ENCODE measurements around the gene GREM2. TPM values are rescaled to one million over a fixed set of nuclear protein-coding genes. Genes with fewer than 3 reads are reported as not detected.

GREM2 gene
- total and polyA plus RNA-seq, 10 of the 15 experiments (the other 5 are each of a cell fraction or from before 2014, with no cell fraction given): not detected

GRCh38 chr1:240499012-240499411 lies 112.9 kb downstream of the GREM2 start:
- no peak overlapping the region for H3K4me3 ChIP-seq
- RAD21 ChIA-PET (ENCODE audit: unreplicated experiment): interaction anchor here (0.7 kb wide), 1 partner anchor 111 kb away, joined by 3 read pairs; no protein-coding TSS in a partner anchor
- no peaks in the 10 kb centered on the region for H3K27me3 ChIP-seq (replicated peaks in 1 of 2; ENCODE audit: control insufficient read depth in 2 of 2, insufficient read depth in 2 of 2, low read length in 1 of 2)
- no peak overlapping the region for H3K9ac ChIP-seq (ENCODE audit: control insufficient read depth, insufficient read depth, low read length)
- H3K36me3 ChIP-seq (ENCODE audit: control insufficient read depth in 2 of 2, insufficient read depth in 2 of 2, low read length in 1 of 2): no peaks in the 10 kb centered on the region
- H3K4me1 ChIP-seq (ENCODE audit: control insufficient read depth, insufficient read depth, low read length): no peaks in the 10 kb centered on the region
- no peak for ATAC-seq
- intact Hi-C loops (cut with micrococcal nuclease; ENCODE audit: unreplicated experiment): no loop called here
- no peaks in the 10 kb centered on the region for H4K20me1 ChIP-seq (ENCODE audit: control insufficient read depth, insufficient read depth)
- DNase-seq (ENCODE audit: low read depth, low spot score): no peak
- in situ Hi-C loops (cut with MboI): no loop called here
- WGBS (ENCODE audit: insufficient coverage, insufficient replicate concordance, low lambda C conversion rate, missing lambda C conversion rate): 18% methylated on average over 2 of the region's 2 CpGs
- H3K79me2 ChIP-seq (ENCODE audit: control insufficient read depth, insufficient read depth, low read length): no peaks in the 10 kb centered on the region
- no peak overlapping the region for H2AFZ ChIP-seq (ENCODE audit: control insufficient read depth, low read depth, low read length)
- CTCF ChIA-PET: no interaction called here
- POLR2A ChIA-PET: interaction anchor here (0.9 kb wide), 1 partner anchor 34 kb away, joined by 3 read pairs; no protein-coding TSS in a partner anchor
- no peaks in the 10 kb centered on the region for H3K9me3 ChIP-seq (replicated peaks; ENCODE audit: control insufficient read depth, insufficient read depth, low read length)
- TF ChIP-seq RAD51 (IDR thresholded peaks at IDR 0.05): no peak
- H3K4me2 ChIP-seq (ENCODE audit: control insufficient read depth, insufficient read depth): no peak overlapping the region
- H3K27ac ChIP-seq (ENCODE audit: control insufficient read depth, insufficient read depth): no peak overlapping the region
- no TSS peak for BruUV-seq (replicated peaks)
- SMC1A ChIA-PET (ENCODE audit: uncharacterized antibody, unreplicated experiment): interaction anchor here (1.0 to 1.8 kb wide), 3 partner anchors 16 to 40 kb away, joined by 3 to 4 read pairs (median 3); no protein-coding TSS in a partner anchor
- no peak for FAIRE-seq

- no peaks in the 10 kb centered on the region for H3K79me2 ChIP-seq (ENCODE audit: control insufficient read depth, insufficient read depth, low read length)
- no peak overlapping the region for H3K4me3 ChIP-seq
- no peak overlapping the region for H2AFZ ChIP-seq (ENCODE audit: control insufficient read depth, low read depth, low read length)
- BruUV-seq (replicated peaks): no TSS peak
- POLR2A ChIA-PET: interaction anchor here (0.9 kb wide), 1 partner anchor 33 kb away, joined by 3 read pairs; no protein-coding TSS in a partner anchor
- no peaks in the 10 kb centered on the region for H3K4me1 ChIP-seq (ENCODE audit: control insufficient read depth, insufficient read depth, low read length)
- no peaks in the 10 kb centered on the region for H4K20me1 ChIP-seq (ENCODE audit: control insufficient read depth, insufficient read depth)
- FAIRE-seq: no peak
- no peaks in the 10 kb centered on the region for H3K27me3 ChIP-seq (replicated peaks in 1 of 2; ENCODE audit: control insufficient read depth in 2 of 2, insufficient read depth in 2 of 2, low read length in 1 of 2)
- intact Hi-C loops (cut with micrococcal nuclease; ENCODE audit: unreplicated experiment) (no loop called here), in situ Hi-C loops (cut with MboI) (no loop called here)
- H3K27ac ChIP-seq (ENCODE audit: control insufficient read depth, insufficient read depth): no peak overlapping the region
- CTCF ChIA-PET: no interaction called here
- H3K36me3 ChIP-seq (ENCODE audit: control insufficient read depth in 2 of 2, insufficient read depth in 2 of 2, low read length in 1 of 2): no peaks in the 10 kb centered on the region
- no peak for ATAC-seq
- RAD21 ChIA-PET (ENCODE audit: unreplicated experiment): no interaction called here
- no peak overlapping the region for H3K9ac ChIP-seq (ENCODE audit: control insufficient read depth, insufficient read depth, low read length)
- SMC1A ChIA-PET (ENCODE audit: uncharacterized antibody, unreplicated experiment): interaction anchor here (1.0 to 1.8 kb wide), 4 partner anchors 16 to 40 kb away, joined by 3 to 4 read pairs (median 3); no protein-coding TSS in a partner anchor
- no peaks in the 10 kb centered on the region for H3K9me3 ChIP-seq (replicated peaks; ENCODE audit: control insufficient read depth, insufficient read depth, low read length)
- no peak overlapping the region for H3K4me2 ChIP-seq (ENCODE audit: control insufficient read depth, insufficient read depth)
- no peak for DNase-seq (ENCODE audit: low read depth, low spot score)
- 62% methylated on average over 8 of the region's 8 CpGs for WGBS (ENCODE audit: insufficient coverage, insufficient replicate concordance, low lambda C conversion rate, missing lambda C conversion rate)
- TF ChIP-seq SPI1 (IDR thresholded peaks at IDR 0.05; ENCODE audit: borderline replicate concordance, insufficient read depth, low read depth, low read length) (no peak), EED (IDR thresholded peaks at IDR 0.05; ENCODE audit: low read depth) (no peak), GATAD2B (conservative IDR thresholded peaks at IDR 0.05; ENCODE audit: low read depth) (no peak), RAD21 (IDR thresholded peaks at IDR 0.05; ENCODE audit: insufficient read depth, low read depth, low read length) (no peak), CTCF (IDR thresholded peaks at IDR 0.05 in 2 of 3, conservative IDR thresholded peaks at IDR 0.05 in 1 of 3; ENCODE audit: control insufficient read depth in 2 of 3, extremely low read depth in 1 of 3, insufficient read depth in 1 of 3, low read depth in 3 of 3, low read length in 3 of 3) (no peak), PRDM15 (CRISPR knock-in tag; IDR thresholded peaks at IDR 0.05) (no peak)
Measured at GRCh38 chr1:240498335-240498734, 113.6 kb downstream of the GREM2 start.

Measured in GM12878 (cell line).